Muscle of back (tissue), 11 donors: ENCODE data around the gene PYGB. TPM values are rescaled to one million over a fixed set of nuclear protein-coding genes. Genes with fewer than 3 reads are reported as not detected.

Experiments used
- DNase-seq, 3 donors: peaks; one replicate each; pipeline versions ENCODE4 v3.0.0 to v3.0.0-alpha.2; 2013
- polyA plus RNA-seq, 10 donors: library from polyadenylated mRNA; unstranded; fragments of 120-200 nt; gene quantifications; one replicate each; pipeline ENCODE4 v1.2.1, GENCODE V29; 2013; ENCODE audit not compliant: insufficient read length in 10 of 10

Gene PYGB
- polyA plus RNA-seq, 10 donors, result 20.2 to 27.8 (median 23.7) TPM

DNA sequence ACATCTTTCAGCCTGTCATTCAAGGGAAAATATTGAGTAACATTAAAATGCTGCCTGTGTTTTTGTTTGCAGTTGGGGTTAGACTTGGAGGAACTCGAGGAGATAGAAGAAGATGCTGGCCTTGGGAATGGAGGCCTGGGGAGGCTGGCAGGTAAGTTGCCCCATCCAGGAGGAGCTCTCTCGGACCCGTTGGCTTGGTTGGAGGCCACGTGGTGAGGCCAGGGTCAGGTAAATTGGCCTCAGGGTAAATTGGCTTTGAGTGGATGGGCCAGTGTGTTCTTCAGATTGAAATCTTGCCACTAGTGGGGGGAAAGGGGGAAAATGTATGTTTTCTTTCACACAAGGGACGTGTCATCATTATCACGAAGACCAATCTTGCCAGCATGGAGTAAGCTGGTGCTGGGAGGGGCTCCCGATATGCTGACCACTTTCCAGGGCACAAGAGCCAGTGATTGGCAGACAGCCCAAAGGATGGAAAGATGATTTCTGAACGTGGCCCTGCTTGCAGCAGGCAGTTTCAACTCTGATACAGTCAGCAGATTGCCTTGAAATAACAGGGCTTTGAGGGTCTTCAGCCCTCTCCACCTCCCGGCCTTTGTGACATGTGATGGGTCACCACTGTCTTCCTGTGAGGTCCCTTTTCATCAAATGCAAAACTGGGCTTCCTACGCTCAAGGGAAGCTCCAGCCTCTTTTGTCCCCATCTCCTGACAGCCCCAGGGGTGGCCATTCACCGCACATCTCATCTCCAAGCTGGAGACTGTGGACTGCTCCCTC lies 21.4 kb downstream of the PYGB start:
- DNase-seq, result no peak

DNA sequence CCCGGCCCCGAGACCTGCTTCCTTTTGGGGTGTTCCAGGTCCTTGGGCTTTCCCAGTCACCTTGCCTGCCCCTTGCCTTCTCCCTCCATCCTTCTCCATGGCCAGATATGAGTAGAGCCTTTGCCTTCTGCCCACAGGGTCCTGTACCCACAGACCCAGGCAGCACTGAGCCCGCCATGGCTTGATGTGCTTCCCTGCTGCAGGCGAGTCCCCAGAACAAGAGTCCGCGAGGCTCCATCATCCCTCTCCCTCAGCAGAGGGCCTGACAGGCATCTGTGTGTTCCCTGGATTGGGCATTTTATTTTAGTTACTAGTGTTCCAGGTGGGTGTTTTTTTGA lies 21.9 kb downstream of the PYGB start:
- no peak for DNase-seq

DNA sequence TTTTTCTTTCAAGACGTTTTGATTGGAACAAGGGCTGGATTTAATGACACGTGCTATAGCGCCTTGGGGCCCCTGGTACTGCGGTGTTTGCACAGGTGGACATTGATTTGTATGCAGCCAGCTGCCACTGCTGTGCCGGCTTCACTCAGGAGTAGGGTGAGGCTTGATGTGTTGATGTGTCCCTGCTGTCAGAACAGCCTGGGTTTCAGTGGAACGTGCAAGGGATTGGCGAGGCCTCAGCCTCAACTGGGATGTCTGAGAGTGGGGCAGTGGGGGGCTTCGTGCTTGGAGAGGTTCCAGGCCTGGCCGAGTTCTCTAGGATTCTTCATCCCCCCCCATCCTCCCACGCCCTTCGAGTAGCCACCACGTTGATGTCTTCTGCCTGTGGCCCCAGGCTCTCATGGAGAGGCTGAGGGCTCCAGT lies 23.0 kb downstream of the PYGB start:
- no peak for DNase-seq

DNA sequence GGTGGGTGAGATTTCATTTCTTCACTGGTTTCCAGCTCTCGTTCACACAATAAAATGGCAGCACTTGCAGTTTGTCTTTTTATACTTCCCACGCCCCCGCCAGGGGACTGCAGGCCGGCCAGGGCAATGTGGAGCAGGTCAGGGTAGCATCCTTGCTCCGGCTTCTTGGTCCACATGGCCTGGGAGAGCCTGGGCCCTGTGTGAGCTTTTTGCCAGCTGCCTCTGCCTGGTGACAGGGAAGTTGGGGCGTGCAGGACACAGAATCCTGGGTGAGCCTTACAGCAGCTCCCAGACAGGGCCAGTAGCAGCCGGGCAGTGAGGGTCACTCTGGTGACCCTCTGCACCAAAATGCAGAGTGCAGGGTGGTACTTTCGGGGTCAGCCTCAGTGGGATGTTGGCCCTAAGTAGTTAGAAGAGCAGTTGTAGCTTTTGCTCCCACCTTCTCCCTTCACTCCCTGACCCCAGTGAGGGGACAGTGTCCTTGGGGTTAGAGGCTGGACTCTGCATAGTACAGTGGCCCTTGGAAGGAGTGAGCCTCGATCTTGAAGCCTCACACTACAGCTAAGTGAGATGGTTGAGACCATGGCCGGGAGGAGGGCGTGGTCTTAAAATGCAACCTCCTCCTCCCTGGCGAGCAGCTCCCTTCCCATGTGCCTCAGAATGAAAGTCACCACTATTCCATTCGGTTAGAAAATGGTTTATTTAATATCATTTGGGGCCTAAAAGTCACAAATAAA lies 23.8 kb downstream of the PYGB start:
- no peak for DNase-seq

DNA sequence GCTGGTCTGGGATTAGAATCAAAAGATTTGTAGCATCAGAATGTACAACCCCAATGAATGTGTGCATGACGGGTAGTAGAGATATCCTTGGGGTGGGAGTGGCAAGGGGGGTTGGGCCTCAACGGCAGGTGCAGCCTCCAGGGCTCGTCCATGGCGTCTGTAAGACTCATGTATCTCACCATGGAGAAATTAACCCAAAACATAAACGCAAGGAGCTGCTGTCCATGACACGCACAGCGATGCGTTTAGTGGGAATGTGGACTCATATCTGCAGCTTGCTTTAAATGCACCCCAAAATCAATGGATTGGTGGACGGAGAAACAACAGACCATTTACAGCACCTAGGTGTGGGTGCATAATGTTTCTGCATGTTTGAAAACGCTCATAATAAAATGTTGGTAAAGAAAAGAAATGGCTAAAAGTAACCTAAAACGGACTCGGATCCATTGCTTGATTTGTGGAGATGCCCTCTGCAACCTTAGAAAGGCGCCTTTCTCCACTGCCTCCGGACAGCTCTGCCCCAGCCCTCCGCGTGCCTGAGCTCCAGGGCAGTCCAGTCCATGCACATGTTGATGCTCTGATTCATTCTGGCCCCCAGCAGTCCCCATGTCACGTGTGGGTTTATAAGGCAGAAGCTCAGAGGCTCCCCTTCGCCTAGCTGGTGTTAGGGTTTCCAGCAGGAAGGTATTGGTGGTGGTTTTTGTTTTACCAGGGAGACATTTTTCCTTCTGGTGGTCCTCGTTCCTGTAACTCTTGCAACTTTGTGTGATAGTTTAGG lies 24.5 kb downstream of the PYGB start:
- DNase-seq, result no peak

DNA sequence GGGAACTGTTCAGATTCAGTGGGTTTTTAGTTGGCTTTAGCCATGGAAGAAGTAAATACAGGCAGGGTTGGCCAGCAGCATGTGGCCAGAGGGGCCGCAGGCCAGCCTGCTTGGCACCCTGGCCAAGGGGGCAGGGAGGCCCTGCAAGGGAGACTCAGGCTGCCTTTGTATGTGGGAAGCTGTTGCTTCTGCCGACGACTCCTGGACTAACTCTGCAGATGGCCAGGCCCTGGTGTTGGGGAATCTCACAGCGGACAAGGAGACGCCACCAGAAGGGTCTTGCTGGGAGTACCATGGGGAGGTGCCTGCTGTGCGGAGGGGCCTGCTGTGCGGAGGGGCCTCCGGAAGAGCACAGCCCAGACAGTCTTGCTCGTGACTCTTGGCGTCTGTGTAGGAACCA lies 25.2 kb downstream of the PYGB start:
- DNase-seq, result no peak

DNA sequence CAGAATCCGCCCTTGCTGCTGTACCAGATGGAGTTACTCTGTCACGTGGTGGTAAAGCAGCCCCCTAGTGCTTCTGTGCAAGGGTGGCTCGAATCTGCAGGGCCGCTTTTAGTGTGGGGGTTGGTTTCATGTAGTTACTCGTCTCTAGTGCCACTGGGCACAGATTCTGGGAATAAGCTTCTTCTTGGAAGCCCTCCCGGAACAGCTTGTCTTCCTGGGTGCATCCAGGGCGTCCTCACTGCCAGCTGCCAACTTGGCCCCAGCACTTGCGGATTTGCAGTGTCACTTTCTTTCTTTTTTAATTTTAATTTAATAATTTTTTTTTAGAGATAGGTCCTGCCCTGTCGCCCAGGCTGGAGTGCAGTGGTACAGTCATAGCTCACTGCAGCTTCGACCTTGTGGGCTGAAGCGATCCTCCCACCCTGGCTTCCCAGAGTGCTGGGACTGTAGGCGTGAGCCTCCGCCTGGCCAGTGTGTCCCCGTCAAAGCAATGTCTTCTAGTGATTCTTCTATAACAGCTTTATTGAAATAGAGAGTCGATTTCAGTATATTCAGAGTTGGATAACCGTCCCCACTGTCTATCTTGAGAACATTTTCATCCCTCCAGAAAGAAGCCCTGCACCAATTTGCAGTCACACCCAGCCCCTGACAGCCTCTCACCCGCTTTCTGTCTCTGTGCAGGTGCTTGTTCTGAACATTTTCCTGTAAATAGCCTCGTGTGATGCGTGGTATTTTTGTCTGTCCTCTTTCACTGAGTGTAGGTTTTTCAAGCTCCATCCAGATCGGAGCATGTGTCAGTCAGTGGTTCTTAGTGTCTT lies 25.9 kb downstream of the PYGB start:
- DNase-seq, result no peak

DNA sequence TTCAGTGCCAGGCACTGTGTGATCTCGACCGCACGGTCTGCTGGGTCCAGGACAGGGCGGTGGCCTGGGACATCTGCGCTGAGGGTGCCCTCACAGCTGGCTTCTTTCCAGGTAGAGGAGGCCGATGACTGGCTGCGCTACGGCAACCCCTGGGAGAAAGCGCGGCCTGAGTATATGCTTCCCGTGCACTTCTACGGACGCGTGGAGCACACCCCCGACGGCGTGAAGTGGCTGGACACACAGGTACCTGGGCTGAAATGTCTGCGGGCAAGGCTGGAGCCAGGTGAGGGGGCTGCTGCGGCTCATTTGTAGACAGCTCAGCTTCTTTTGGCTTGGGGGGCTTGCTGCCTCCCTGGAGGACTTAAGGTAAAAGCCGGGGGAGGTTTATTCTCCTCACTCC lies 26.6 kb downstream of the PYGB start:
- DNase-seq, result no peak

DNA sequence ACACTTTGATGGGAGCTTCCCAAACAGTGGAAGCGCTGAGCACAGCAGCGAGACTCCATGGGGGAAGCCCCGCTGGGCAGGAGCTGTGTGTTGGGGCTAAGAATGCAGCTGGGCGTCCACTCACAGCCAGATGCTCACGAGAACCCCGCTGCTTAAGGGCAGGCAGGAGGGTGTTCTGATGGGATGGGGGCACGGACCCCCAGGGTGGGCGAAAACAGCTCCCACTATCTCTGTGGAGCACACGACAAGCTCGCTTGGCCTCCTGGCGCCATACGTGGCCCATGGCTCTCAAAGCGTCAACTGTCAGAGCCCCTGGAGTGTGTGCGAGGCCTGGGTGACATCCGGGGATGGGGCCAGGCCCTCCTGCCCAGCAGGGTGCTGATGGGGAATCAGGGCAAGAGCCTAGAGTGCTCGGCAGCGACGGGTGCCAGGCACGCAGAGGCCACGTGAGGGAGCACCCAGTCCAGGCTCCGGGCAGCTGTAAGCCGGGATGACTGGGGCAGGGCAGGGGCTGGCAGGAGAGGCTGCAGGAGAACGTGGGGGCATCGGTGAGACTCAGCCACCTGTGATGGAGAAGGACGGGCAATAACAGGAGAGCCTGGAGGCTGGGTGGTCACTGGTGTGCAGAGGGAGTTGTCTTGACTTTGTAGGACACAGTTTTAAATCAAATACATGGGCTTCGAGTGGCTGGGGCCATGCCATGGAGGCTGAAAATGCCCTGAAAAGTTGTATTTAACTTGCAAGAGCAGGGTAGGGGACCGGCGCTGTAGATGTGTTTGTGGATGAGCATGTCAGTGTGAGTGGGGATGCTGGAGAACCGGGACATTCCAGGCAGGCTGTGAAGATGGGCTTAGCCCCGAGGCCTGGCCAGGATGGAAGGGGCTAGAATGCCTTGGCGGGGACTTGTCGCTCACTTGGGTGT lies 27.3 kb downstream of the PYGB start:
- DNase-seq, result no peak

DNA sequence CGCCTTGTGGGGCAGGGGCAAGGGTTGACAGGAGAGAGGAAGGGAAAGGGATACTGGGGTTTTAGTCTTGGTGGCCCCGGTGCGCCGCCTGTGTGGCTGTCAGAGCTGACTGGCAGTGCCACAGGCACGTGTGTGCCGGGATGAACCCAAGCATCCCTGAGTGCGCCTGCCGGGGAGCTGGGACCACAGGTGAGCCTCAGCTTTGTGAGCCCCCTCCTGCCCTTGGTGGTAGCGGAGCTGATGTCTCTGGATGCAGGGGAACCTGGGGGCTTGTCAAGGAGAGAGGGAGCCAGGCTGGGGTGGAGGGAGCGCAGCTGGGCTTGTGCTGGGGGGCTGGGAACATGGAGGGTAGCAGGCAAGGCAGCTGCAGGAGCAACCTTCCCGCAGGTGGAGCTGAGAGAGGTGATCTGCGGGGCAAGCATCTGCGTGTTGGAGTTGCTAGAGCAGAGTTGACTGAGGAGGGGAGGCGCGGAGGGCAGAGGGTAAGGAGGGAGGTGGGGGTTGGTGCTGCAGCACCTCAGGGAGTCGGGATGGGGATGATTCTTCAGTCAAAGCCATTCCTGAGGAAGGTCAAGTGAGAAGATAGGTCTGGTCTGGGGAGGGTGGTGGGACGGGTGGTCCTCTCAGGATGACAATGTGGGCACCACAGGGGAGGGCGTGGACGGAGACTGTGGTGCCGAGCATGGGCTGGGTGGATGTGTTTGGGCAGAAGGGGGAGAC lies 28.1 kb downstream of the PYGB start:
- no peak for DNase-seq

DNA sequence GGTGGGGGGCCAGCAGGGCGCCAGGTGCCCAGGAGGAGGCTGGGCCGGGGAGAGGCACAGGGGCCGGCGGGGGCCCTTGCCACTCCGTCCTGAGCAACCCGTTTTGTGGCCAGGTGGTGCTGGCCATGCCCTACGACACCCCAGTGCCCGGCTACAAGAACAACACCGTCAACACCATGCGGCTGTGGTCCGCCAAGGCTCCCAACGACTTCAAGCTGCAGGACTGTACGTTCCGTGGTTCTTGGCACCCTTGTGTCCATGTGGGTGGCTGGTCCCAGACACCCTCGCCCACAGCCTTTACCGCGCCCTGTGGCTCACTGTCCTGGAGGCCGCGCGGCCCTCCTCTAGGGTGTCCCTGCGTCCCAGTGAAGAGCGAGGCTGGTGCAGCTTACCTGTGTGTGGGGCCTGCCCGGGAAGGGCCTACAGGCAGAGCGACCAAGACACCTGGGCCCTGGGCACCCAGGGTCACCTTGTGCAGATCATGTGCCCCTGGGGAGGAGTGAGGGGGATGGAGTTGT lies 28.7 kb downstream of the PYGB start:
- DNase-seq, result no peak

DNA sequence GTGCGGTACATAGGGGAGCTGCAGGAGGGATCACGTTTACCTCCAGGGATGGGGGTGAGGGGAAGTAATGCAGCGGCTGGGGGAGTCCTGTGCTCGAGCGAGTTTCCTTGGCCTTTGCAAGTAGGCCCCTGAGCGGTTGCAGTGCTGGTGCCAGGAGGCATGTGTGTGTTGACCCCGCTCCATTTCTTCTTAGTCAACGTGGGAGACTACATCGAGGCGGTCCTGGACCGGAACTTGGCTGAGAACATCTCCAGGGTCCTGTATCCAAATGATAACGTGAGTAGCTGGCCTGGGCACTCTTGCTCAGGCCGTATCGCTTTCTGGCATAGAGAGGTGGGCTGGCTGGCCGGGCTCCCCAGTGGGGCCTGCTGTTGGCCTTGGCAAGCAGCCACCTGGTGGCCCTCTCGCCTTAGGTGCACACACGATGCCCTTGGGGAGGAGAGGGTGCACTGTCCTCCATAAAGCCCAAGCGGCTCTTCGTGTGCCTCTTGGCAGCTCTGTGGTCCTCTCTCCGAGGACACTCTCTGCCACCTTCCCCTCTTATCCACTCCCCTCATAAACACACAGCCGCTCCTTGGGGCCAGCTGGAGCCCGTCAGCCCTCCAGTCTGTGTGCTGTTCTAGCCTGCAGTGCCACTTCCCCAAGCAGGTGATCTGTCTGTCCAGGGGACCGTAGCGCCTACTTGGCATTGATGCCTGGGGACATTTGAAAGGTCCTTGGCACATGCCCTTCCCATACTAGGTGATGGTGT lies 29.3 kb downstream of the PYGB start:
- no peak for DNase-seq

DNA sequence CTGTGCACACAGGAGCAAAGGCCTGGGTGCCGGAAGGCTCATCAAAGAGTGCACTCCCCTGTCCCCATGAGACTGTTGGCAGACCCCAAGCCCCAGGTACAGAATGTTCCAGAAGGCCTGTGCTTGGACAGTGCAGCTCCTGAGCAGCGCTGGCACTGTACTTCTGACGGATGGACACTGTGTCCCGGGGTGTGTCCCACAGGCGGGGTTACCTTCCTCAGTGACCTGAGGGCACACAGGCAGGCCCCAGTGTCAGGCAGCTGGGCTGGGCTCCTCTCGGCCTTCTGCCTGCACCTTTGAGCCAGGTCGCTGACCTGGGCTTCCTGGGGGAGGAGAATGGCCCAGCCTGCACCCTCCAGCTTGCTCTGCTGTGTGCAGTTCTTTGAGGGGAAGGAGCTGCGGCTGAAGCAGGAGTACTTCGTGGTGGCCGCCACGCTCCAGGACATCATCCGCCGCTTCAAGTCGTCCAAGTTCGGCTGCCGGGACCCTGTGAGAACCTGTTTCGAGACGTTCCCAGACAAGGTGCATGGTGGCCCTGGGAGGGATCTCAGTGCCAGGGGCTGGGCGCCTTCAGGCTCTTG lies 30.1 kb downstream of the PYGB start:
- no peak for DNase-seq

DNA sequence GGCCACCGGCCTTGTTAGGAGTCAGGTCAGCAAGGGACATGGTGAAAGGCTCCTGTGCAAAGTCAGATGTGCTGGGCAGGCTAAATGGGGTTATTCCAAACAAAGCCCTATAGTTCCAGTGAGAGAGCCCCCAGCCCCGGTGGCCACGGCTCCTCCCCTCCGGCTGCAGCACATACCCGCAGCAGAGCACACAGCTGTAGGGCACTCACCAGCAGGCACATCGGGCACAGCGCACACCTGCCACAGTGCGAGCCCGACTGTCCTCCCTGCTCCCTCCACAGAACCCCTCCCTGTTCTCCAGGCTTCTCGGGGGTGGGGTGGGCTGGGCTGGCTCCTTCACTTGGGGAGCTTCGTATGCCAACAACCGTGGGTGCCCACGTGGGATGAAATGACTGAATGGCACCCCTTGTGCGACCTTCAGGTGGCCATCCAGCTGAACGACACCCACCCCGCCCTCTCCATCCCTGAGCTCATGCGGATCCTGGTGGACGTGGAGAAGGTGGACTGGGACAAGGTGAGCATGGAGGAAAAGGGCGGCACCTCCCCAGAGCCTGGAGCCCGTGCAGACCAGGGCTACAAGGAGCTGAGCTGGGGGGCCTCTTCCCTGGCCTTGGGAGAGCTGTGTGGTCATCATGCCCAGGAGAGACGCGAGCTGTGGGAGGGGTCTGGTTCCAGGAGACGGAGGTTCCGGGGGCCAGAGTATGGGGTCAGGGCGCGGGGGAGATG lies 30.9 kb downstream of the PYGB start:
- DNase-seq, result no peak

DNA sequence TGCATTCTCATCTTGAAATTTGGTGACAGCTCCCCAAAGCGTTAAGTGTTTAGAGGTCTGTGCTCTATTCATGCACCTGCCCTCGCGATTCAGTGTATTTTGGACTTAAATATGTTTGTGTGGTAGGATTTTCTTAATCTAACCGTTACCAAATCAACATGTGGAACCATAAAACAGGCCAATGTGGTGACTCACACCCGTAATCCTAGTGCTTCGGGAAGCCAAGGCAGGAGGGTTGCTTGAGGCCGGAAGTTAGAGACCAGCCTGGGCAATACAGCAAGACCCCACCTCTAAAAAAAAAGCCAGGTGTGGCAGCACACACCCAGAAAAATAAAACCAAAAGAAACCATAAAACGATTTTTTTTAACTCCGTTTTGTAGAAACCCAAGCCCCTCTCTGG lies 31.5 kb downstream of the PYGB start:
- DNase-seq, result no peak

DNA sequence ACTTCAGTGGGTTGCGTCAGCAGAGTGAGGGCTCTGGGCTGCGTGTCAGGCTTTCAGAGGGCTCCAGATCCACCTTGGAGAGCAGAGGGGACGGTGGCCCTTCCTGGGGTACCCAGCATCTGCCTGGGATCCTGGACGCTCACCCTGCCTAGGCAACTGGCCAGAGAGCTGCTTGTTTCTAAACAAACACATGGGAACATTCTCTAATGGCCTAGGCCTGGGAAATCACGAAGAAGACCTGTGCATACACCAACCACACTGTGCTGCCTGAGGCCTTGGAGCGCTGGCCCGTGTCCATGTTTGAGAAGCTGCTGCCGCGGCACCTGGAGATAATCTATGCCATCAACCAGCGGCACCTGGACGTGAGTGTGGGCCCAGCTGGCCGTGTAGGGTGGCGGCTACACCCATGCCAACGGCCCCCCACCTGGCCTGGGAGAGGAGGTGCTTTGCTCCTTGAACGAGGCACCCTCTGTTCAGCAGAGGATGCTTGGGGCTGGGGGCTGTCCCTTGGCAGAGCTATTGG lies 32.2 kb downstream of the PYGB start:
- no peak for DNase-seq
